Neuronal stem cell (in vitro differentiated cells): ENCODE data around the gene MEF2B.

Source experiments
- DNase-seq: peaks from one replicate; pipeline ENCODE4 v3.0.0-alpha.2; 2013; ENCODE audit warnings: low spot score
- H2AFZ ChIP-seq: one replicate; pipeline ENCODE4 v1.6.1; 2013; ENCODE audit warnings: mild to moderate bottlenecking, low read length, inconsistent platforms
- H2AK5ac ChIP-seq: 2 replicates; pipeline ENCODE4 v1.6.1; 2013; ENCODE audit warnings: low read depth, mild to moderate bottlenecking, inconsistent platforms, low read length, moderate library complexity, mixed read lengths
- H2BK120ac ChIP-seq: 2 replicates; pipeline ENCODE4 v1.6.1; 2013; ENCODE audit warnings: low read depth, mild to moderate bottlenecking, inconsistent platforms, low read length, moderate library complexity, mixed read lengths
- H2BK12ac ChIP-seq: one replicate; pipeline ENCODE4 v1.6.1; 2013; ENCODE audit warnings: low read length, inconsistent platforms
- H2BK15ac ChIP-seq: 2 replicates; pipeline ENCODE4 v1.6.1; 2013; ENCODE audit warnings: mild to moderate bottlenecking, low read length, inconsistent platforms, mixed read lengths
- H2BK5ac ChIP-seq: one replicate; pipeline ENCODE4 v1.6.1; 2013; ENCODE audit warnings: inconsistent platforms, mild to moderate bottlenecking, low read length, moderate library complexity
- H3K14ac ChIP-seq: one replicate; pipeline ENCODE4 v1.6.1; 2013; ENCODE audit warnings: low read length, inconsistent platforms
- H3K18ac ChIP-seq: 2 replicates; pipeline ENCODE4 v1.6.1; 2013; ENCODE audit warnings: low read length, inconsistent platforms
- H3K23ac ChIP-seq: 2 replicates; pipeline ENCODE4 v1.6.1; 2013; ENCODE audit warnings: low read depth, mild to moderate bottlenecking, mixed read lengths, low read length, inconsistent platforms; ENCODE audit not compliant: poor library complexity
- H3K27ac ChIP-seq: replicated peaks from 3 replicates; pipeline ENCODE4 v1.5.1; 2013; ENCODE audit warnings: low read length, inconsistent platforms
- H3K27me3 ChIP-seq, 3 experiments: 2 replicates each; pipeline ENCODE4 v1.6.1; 2013; ENCODE audit warnings: low read length in 3 of 3, mild to moderate bottlenecking in 2 of 3, inconsistent platforms in 1 of 3, low read depth in 1 of 3, mixed read lengths in 1 of 3, moderate library complexity in 1 of 3; ENCODE audit not compliant: control insufficient read depth in 3 of 3, insufficient read depth in 3 of 3
- H3K36me3 ChIP-seq, 2 donors: replicated peaks in 1 of 2; 2 replicates each; pipeline ENCODE4 v1.6.1; 2013; ENCODE audit warnings: low read length in 2 of 2; ENCODE audit not compliant: control insufficient read depth in 2 of 2, insufficient read depth in 2 of 2
- H3K4ac ChIP-seq: 2 replicates; pipeline ENCODE4 v1.6.1; 2013; ENCODE audit warnings: inconsistent platforms, mild to moderate bottlenecking, low read length, moderate library complexity
- H3K4me1 ChIP-seq, 2 donors: 1 replicate in 1 of 2; 2 replicates in 1 of 2; pipeline ENCODE4 v1.6.1; 2013; ENCODE audit warnings: low read length in 2 of 2, low read depth in 1 of 2; ENCODE audit not compliant: control insufficient read depth in 2 of 2, insufficient read depth in 1 of 2
- H3K4me2 ChIP-seq: one replicate; pipeline ENCODE4 v1.6.1; 2013; ENCODE audit warnings: mild to moderate bottlenecking, low read length, inconsistent platforms; ENCODE audit not compliant: insufficient read depth, poor library complexity, severe bottlenecking
- H3K4me3 ChIP-seq, 2 donors: 2 replicates each; pipeline ENCODE4 v1.5.1; 2013; ENCODE audit warnings: low read length in 2 of 2, mild to moderate bottlenecking in 2 of 2, inconsistent platforms in 1 of 2, moderate library complexity in 1 of 2
- H3K79me1 ChIP-seq: one replicate; pipeline ENCODE4 v1.6.1; 2013; ENCODE audit warnings: low read depth, mild to moderate bottlenecking, inconsistent platforms, low read length, moderate library complexity
- H3K9ac ChIP-seq: one replicate; pipeline ENCODE4 v1.6.1; 2013; ENCODE audit warnings: mild to moderate bottlenecking, low read depth, low read length, inconsistent platforms; ENCODE audit not compliant: poor library complexity
- H3K9me3 ChIP-seq, 2 donors: replicated peaks in 1 of 2; 2 replicates each; pipeline versions ENCODE3 to v1.6.1; 2013; ENCODE audit warnings: low read length in 2 of 2, mild to moderate bottlenecking in 2 of 2, inconsistent platforms in 1 of 2, low read depth in 1 of 2, mixed read lengths in 1 of 2, moderate library complexity in 1 of 2; ENCODE audit not compliant: control insufficient read depth in 2 of 2, insufficient read depth in 1 of 2
- H4K8ac ChIP-seq: one replicate; pipeline ENCODE4 v1.6.1; 2013; ENCODE audit warnings: low read depth, mild to moderate bottlenecking, inconsistent platforms, low read length, moderate library complexity
- H4K91ac ChIP-seq: one replicate; pipeline ENCODE4 v1.6.1; 2013; ENCODE audit warnings: low read length, low read depth, mild to moderate bottlenecking, inconsistent platforms; ENCODE audit not compliant: poor library complexity
- WGBS, 2 donors: extraction: QIAGEN DNeasy Blood & Tissue Kit; methylation state at CpG; one replicate each; pipeline ENCODE4 v1.1.7; 2013; ENCODE audit warnings: missing lambda C conversion rate in 2 of 2, mixed read lengths in 1 of 2; ENCODE audit not compliant: insufficient read length in 2 of 2, insufficient replicate concordance in 1 of 2; ENCODE audit errors: extremely low coverage in 2 of 2; 5-methylcytosine and 5-hydroxymethylcytosine counted together

MEF2B gene

DNA sequence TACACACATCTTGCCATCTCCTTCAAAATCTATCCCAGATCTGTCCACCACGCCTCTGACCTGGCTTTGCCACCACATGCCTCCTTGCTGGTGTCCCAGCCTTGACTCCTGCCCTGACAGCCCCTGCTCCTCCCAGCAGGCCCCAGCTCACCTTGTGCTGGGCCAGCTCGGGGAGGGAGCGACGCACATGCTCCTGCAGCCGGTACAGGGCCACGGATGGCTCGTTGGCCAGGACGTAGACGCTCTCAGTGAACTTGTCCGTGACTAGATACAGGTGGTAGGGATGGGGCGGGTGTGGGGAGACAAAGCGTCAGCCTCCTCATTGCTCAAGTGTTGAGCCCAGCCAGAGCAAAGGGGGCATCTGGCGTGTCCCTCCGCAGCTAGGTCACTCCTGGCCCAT is 16.7 kb upstream of the MEF2B start:
- no peak for DNase-seq
- H4K91ac ChIP-seq: no peak overlapping the region
- peaks cover 12% of the 10 kb centered on the region for H3K79me1 ChIP-seq
- no CpG with 5 or more reads among the region's 14 CpGs for WGBS, 2 donors
- H2BK120ac ChIP-seq: no peak overlapping the region
- H3K4me2 ChIP-seq: no peak overlapping the region
- no peak overlapping the region for H3K14ac ChIP-seq
- no peak overlapping the region for H3K27ac ChIP-seq
- H4K8ac ChIP-seq: no peak overlapping the region
- peak overlapping the region in 1 of 2 donors; percentile 64 for H3K4me3 ChIP-seq
- H3K36me3 ChIP-seq: peaks cover 11 to 30% of the 10 kb centered on the region in 2 donors
- no peak overlapping the region for H2BK15ac ChIP-seq
- no peak overlapping the region for H3K18ac ChIP-seq
- no peak overlapping the region for H2AK5ac ChIP-seq
- no peak overlapping the region for H2BK5ac ChIP-seq
- no peak overlapping the region for H2BK12ac ChIP-seq
- H3K4ac ChIP-seq: no peak overlapping the region
- peak overlapping the region; percentile 53 for H3K9ac ChIP-seq
- no peaks in the 10 kb centered on the region for H3K9me3 ChIP-seq
- no peaks in the 10 kb centered on the region for H3K27me3 ChIP-seq
- H3K4me1 ChIP-seq: peaks cover 3 to 7% of the 10 kb centered on the region in 2 donors
- H2AFZ ChIP-seq: no peak overlapping the region
- no peak overlapping the region for H3K23ac ChIP-seq

DNA sequence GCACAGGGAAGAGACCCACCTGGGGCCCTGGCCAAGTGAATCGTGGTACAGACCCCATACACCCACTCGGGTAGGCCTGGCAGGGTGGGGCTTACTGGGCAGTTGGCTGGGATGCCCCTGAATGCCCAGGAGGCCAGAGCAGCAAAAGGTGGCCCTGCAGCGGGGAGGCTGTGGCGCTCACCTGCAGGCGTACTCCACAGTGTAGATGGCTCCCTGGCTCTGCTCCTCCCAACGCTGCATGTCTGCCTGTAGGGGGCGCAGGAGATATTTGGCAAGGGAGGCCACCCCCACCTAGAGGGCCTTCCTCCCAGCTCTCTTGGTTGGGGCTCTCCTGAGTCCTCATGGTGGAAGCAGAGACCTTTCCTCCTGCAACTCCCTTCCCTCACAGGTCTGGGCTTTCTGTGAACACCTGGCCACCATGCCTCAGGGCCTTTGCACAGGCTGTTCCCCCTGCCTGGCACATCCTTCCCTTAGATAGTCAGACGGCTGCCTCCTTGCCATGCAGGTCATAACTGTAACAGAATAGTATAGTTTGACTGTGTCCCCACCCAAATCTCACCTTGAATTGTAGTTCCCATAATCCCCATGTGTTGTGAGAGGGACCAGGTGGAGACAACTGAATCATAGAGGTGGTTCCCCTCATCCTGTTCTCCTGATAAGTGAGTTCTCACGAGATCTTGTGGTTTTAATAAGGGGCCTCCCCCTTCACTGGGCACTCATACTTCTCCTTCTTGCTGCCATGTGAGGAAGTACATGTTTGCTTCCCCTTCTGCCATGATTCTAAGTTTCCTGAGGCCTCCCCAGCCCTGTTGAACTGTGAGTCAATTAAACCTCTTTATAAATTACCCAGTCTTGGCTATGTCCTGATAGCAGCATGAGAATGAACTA is 16.0 kb upstream of the MEF2B start:
- Histone ChIP-seq H3K4me1 (peaks cover 1 to 4% of the 10 kb centered on the region in 2 donors), H3K18ac (no peak overlapping the region), H4K8ac (no peak overlapping the region), H3K9me3 (no peaks in the 10 kb centered on the region), H3K36me3 (peaks cover 11 to 36% of the 10 kb centered on the region in 2 donors), H2BK15ac (no peak overlapping the region), H3K27ac (no peak overlapping the region), H3K23ac (no peak overlapping the region), H3K4ac (no peak overlapping the region), H2BK120ac (no peak overlapping the region), H3K9ac (no peak overlapping the region), H3K4me2 (no peak overlapping the region), H4K91ac (no peak overlapping the region), H2BK12ac (no peak overlapping the region), H2BK5ac (no peak overlapping the region), H3K27me3 (no peaks in the 10 kb centered on the region), H2AK5ac (peak overlapping the region; percentile 89), H3K4me3 (no peak overlapping the region), H3K14ac (no peak overlapping the region), H2AFZ (no peak overlapping the region), H3K79me1 (peaks cover 11% of the 10 kb centered on the region)
- DNase-seq: peak; percentile 56
- WGBS, 2 donors: no CpG with 5 or more reads among the region's 9 CpGs

DNA sequence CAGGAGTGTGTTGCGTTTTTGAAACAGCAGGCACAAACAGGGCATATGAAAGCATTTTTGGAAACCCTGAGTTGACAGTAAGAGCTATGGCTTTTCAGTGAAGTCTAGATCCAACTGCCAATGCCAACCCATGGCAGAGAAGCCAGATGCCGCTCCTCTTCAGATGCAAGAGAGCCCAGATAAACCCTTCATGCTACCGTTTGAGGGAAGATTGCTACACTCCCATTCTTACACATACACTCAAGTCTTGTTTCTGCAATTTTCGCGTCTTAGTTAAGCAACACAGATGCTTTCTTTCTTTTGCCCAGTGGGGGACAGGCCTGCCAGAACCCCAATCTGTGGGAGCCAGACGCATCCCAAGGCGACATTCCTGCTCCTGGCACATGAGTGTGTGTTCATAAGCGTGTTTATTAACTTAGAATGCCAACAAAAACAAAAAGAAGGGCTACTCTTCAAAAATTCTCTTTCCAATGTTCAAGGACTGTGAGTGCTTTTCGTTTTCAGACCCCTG is 11.5 kb upstream of the MEF2B start:
- Histone ChIP-seq H2AK5ac (no peak overlapping the region), H3K23ac (no peak overlapping the region), H4K91ac (no peak overlapping the region), H3K4me1 (no peaks in the 10 kb centered on the region), H3K4me3 (no peak overlapping the region), H3K79me1 (peaks cover 2% of the 10 kb centered on the region), H3K18ac (no peak overlapping the region), H2BK15ac (no peak overlapping the region), H3K27me3 (no peaks in the 10 kb centered on the region), H3K14ac (no peak overlapping the region), H3K9me3 (no peaks in the 10 kb centered on the region), H2BK12ac (no peak overlapping the region), H4K8ac (no peak overlapping the region), H3K9ac (no peak overlapping the region), H3K27ac (no peak overlapping the region), H2AFZ (no peak overlapping the region), H3K36me3 (peaks cover 8 to 34% of the 10 kb centered on the region in 2 donors), H2BK120ac (no peak overlapping the region), H3K4me2 (no peak overlapping the region), H2BK5ac (no peak overlapping the region), H3K4ac (no peak overlapping the region)
- no CpG with 5 or more reads among the region's 9 CpGs for WGBS, 2 donors
- no peak for DNase-seq
